OCI-LY3 (cell line): ENCODE measurements around the gene ASTN1.

Experiments used
- EZH2phosphoT487 ChIP-seq: fragments of 200-600 bp; shearing (Covaris generic); IDR thresholded peaks from 2 replicates; pipeline ENCODE4 v1.6.1; 2018; ENCODE audit warnings: antibody characterized with exemption, mixed run types, low read depth
- TF ChIP-seq, protein P1 (sequence below): fragments of 200-600, 300-600 bp; sonication (generic); IDR thresholded peaks from 2 replicates; pipeline ENCODE4 v1.5.1; 2014; ENCODE audit warnings: antibody characterized with exemption, low read length, low read depth

DNA sequence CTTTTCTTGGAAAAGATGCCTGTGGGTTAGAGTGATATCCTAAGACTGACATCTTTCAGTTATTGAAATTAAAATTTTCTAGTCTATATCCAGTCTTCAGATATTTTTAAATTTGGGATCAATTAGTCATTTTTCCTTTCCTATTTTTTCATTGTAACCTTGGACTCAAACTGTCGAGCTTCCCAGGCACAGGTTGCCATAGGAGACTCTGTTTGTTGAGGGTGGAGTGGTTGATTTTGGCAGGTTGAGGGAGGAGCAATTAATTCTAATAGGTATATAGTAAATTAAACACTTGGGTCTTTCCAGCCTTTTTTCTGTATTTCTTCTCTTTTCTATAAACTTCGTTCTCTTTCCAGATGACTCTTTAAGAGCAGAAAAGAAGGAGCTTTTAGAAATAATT lies 326.8 kb downstream of the ASTN1 start:
- TF ChIP-seq, protein P1, sequence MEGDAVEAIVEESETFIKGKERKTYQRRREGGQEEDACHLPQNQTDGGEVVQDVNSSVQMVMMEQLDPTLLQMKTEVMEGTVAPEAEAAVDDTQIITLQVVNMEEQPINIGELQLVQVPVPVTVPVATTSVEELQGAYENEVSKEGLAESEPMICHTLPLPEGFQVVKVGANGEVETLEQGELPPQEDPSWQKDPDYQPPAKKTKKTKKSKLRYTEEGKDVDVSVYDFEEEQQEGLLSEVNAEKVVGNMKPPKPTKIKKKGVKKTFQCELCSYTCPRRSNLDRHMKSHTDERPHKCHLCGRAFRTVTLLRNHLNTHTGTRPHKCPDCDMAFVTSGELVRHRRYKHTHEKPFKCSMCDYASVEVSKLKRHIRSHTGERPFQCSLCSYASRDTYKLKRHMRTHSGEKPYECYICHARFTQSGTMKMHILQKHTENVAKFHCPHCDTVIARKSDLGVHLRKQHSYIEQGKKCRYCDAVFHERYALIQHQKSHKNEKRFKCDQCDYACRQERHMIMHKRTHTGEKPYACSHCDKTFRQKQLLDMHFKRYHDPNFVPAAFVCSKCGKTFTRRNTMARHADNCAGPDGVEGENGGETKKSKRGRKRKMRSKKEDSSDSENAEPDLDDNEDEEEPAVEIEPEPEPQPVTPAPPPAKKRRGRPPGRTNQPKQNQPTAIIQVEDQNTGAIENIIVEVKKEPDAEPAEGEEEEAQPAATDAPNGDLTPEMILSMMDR, result no peak
- no peak for TF ChIP-seq EZH2phosphoT487
